Small intestine (tissue), 7 donors: ENCODE measurements around the gene NKD2. TPM values are rescaled to one million over a fixed set of nuclear protein-coding genes. Genes with fewer than 3 reads are reported as not detected.
A peak's percentile ranks its signal among the peaks of the same experiment; 100 is the strongest.

Experiments
- DNase-seq, 2 donors: peaks; one replicate each; pipeline versions ENCODE4 v3.0.0 to v3.0.0-alpha.2; 2013
- FAIRE-seq: peaks from 2 replicates; lab custom pipeline; 2012; peaks lifted over from hg19 to GRCh38; lab: Jason Lieb, UNC
- H3K27ac ChIP-seq, 3 donors: one replicate each; pipeline ENCODE4 v1.5.1; 2013; ENCODE audit warnings: low read length in 2 of 3, mild to moderate bottlenecking in 2 of 3, control low read depth in 1 of 3, inconsistent platforms in 1 of 3, low read depth in 1 of 3, moderate library complexity in 1 of 3
- H3K27me3 ChIP-seq, 3 donors: one replicate each; pipeline ENCODE4 v1.6.1; 2013; ENCODE audit warnings: low read length in 3 of 3, inconsistent platforms in 1 of 3; ENCODE audit not compliant: control insufficient read depth in 3 of 3, insufficient read depth in 3 of 3
- H3K36me3 ChIP-seq, 3 donors: one replicate each; pipeline ENCODE4 v1.6.1; 2013; ENCODE audit warnings: low read length in 3 of 3, inconsistent platforms in 1 of 3, low read depth in 1 of 3, mild to moderate bottlenecking in 1 of 3, moderate library complexity in 1 of 3; ENCODE audit not compliant: control insufficient read depth in 3 of 3, insufficient read depth in 2 of 3
- H3K4me1 ChIP-seq, 3 donors: one replicate each; pipeline ENCODE4 v1.6.1; 2013; ENCODE audit warnings: low read length in 2 of 3, inconsistent platforms in 1 of 3, low read depth in 1 of 3, mild to moderate bottlenecking in 1 of 3, moderate library complexity in 1 of 3; ENCODE audit not compliant: control insufficient read depth in 3 of 3, insufficient read depth in 2 of 3
- H3K4me3 ChIP-seq, 3 donors: one replicate each; pipeline ENCODE4 v1.5.1; 2013; ENCODE audit warnings: low read length in 3 of 3, control low read depth in 1 of 3, inconsistent platforms in 1 of 3, low read depth in 1 of 3, mild to moderate bottlenecking in 1 of 3, moderate library complexity in 1 of 3
- H3K9me3 ChIP-seq, 2 donors: one replicate each; pipeline ENCODE4 v1.6.1; 2013; ENCODE audit warnings: low read depth in 1 of 2, low read length in 1 of 2; ENCODE audit not compliant: control insufficient read depth in 2 of 2, insufficient read depth in 1 of 2
- WGBS, 3 donors: extraction: QIAGEN DNeasy Blood & Tissue Kit; methylation state at CpG; one replicate each; pipeline ENCODE4 v1.1.7; 2013; 5-methylcytosine and 5-hydroxymethylcytosine counted together
- polyA plus RNA-seq, 4 donors: library from polyadenylated mRNA; stranded (reverse) in 3 of 4; unstranded in 1 of 4; fragments of 200-250 nt in 3 of 4; fragments of 120-200 nt in 1 of 4; gene quantifications; one replicate each; pipeline versions ENCODE4 v1.2.1 to v1.2.3, GENCODE V29; 2013
- donor health status: healthy with polysubstance abuse.
- donor health status: control.
- donor health status: control.
- donor health status: Bipolar disorder and iron deficiency.
- donor health status: healthy.

NKD2 gene
- polyA plus RNA-seq, 4 donors = 0.22 to 11.9 (median 2.2) TPM

DNA sequence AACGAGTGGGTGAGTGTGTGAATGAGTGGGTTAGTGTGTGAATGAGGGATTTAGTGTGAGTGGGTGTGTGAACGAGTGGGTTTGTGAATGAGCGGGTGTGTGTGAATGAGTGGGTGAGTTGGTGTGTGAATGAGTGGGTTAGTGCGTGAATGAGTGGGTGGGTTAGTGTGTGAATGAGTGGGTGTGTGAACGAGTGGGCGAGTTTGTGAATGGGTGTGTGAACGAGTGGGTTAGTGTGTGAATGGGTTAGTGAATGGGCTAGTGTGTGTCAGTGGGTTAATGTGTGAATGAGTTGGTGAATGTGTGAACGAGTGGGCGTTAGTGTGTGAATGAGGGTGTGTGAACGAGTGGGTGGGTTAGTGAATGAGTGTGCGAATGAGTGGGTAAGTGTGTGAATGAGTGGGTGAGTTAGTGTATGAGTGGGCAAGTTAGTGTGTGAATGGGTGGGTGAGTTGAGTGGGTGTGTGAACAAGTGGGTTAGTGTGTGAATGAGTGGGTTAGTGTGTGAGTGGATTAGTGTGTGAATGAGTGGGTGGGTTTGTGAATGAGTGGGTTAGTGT is 39.6 kb downstream of the NKD2 start:
- H3K4me3 ChIP-seq = no peak overlapping the region
- H3K4me1 ChIP-seq = no peaks in the 10 kb centered on the region
- H3K9me3 ChIP-seq = no peaks in the 10 kb centered on the region
- 85 to 87% (median 85%) methylated on average over 11 of the region's 11 CpGs for WGBS, 3 donors
- DNase-seq = no peak
- H3K27ac ChIP-seq = no peak overlapping the region
- peaks cover 0 to 40% (median 7%) of the 10 kb centered on the region in 3 donors for H3K36me3 ChIP-seq
- H3K27me3 ChIP-seq = no peaks in the 10 kb centered on the region
- no peak for FAIRE-seq

DNA sequence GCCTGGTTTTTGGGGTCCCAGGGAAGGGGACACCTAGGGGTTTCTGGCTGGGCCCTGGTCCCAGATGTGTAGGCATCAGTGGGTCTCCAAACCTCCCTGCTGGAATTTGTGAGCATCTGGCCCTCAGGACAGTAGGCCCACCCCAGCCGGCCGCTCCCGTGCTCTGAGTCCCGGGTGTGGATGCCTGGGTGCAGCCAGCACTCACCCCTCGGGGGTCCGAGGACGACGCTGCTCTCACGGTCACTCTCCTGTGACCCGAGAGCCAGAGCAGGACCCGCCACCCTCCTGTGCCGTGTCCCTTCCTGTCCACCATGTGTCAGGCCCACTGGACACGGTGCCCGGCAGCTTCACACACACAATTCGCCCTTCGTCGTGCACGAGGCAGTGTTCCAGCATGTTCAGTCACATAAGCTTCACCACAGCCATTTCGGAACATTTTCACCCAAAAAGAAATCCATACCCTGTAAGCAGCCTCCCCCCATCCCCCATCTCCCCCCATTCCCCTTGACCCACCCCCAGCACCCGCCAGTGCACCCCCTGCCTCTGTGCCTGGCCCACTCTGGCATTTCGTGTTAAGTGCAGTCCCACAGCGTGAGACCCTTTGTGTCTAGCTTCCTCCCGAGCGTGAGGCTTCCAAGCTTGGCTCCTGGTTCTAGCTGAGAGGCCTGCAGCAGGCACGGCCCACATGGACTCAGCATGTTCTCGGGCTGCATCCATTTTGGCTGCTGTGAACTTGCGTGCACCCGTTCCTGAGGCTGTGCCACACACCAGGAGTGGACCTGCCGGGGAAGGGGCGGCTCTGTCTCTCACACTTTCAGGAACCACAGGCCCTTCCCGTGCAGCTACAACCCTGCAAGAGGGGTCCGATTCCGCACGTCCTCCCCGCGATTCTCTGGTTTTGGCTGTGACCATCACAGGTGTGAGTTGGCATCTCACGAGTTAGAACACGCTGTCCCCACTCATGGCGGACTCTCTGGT is 40.5 kb downstream of the NKD2 start:
- FAIRE-seq (no peak), DNase-seq (no peak)
- Histone ChIP-seq H3K27me3 (no peaks in the 10 kb centered on the region), H3K36me3 (peaks cover 3 to 49% (median 16%) of the 10 kb centered on the region in 3 donors), H3K4me1 (no peaks in the 10 kb centered on the region), H3K27ac (no peak overlapping the region), H3K4me3 (no peak overlapping the region), H3K9me3 (no peaks in the 10 kb centered on the region)
- 80 to 84% (median 84%) methylated on average over 35 to 39 of the region's 39 CpGs for WGBS, 3 donors

DNA sequence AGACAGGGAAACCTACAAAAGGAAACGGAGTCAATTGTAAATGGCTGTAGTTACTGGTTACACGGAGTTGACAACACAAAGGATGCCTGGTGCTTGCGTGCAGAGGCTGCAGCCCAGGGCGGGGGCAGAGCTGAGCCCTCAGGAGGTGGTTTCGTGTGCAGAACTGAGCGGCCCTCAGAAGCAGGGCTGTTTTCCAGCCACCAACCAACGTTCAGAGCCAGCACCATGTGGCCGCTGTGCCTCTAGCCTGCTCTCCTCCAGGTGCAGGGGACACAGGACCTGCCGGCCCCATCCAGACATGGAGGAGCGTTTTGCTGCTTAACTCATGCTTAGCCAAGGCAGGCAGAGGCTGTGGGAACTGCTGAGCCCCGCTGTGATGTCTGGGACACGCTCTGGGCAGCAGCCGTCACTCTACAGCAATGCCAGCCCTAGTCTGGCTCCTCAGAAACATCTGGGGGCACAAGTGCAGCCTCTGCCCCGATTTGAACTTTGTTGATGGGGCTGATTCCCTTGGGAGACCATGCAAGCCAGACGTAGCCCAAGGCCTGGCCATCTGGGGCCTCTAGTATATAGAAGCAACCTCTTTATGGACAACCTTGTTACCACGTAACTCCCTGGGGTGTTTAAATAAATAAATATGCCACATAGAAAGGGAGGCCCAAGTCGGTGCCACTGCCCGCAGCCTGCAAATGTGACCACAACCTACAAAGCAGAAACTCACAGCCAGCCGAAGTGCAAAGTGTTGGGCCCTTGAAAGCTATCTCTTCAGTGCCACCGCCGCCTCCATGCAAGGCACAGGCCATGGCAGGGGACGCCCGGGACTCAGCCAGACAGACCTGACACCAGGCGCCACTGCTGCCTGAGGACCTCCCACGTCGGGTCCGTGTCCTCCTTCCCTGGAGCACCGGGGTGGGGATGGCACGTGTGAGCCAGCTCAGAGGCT is 42.1 kb downstream of the NKD2 start:
- no peak for FAIRE-seq
- no peak overlapping the region for H3K27ac ChIP-seq
- no peaks in the 10 kb centered on the region for H3K9me3 ChIP-seq
- no peaks in the 10 kb centered on the region for H3K27me3 ChIP-seq
- DNase-seq = no peak
- peaks cover 10 to 64% (median 16%) of the 10 kb centered on the region in 3 donors for H3K36me3 ChIP-seq
- no peaks in the 10 kb centered on the region for H3K4me1 ChIP-seq
- WGBS, 3 donors = 81 to 82% (median 82%) methylated on average over 28 to 29 of the region's 29 CpGs
- no peak overlapping the region for H3K4me3 ChIP-seq

DNA sequence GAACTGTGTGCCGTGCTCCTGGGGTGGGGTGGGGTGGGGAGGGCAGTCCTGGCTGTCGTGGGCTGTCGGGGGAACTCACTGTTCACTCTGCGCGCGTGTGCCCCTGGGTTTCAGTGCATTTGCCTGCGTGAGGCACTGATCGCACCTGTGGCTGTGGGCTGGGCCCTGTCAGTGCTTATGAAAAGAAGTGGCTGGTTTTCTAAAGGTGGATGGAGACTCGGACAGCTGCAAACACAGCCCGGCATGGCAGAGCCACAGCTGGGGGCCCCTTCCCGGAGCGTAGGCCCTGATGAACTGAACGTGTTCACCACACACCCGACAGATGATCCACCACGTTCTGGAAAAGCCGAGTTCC is 42.7 kb downstream of the NKD2 start:
- FAIRE-seq = no peak

DNA sequence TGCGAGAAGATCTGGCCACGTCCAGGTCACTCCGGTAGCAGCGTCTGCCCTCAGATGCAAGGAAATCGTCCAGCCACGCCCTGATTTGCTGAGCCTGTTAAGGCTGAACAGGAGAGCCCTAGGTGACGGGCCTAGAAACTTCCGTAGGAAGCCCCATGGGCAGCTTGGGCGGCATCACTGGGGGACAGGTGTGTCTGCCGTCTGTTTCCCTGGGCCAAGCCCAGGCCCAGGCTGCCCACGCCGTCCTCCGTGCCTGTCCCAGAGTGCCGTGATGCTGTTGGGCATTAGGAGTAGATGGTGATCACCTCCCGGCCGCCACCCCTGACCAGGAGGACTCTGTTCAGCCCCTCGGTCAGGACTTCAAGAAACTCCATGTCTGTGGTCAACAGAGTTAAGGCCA is 43.5 kb downstream of the NKD2 start:
- H3K36me3 ChIP-seq = peaks cover 16 to 78% (median 27%) of the 10 kb centered on the region in 3 donors
- DNase-seq (no peak), FAIRE-seq (no peak)
- H3K4me1 ChIP-seq = no peaks in the 10 kb centered on the region
- no peak overlapping the region for H3K27ac ChIP-seq
- WGBS, 3 donors = 85 to 91% (median 89%) methylated on average over 17 of the region's 17 CpGs
- no peak overlapping the region for H3K4me3 ChIP-seq
- H3K9me3 ChIP-seq = no peaks in the 10 kb centered on the region
- no peaks in the 10 kb centered on the region for H3K27me3 ChIP-seq

More for the DNA sequence above, 42.7 kb downstream of the NKD2 start:
- H3K4me1 ChIP-seq = no peaks in the 10 kb centered on the region
- no peaks in the 10 kb centered on the region for H3K9me3 ChIP-seq
- 85 to 89% (median 87%) methylated on average over 16 of the region's 16 CpGs for WGBS, 3 donors
- no peak overlapping the region for H3K4me3 ChIP-seq
- peaks cover 10 to 71% (median 21%) of the 10 kb centered on the region in 3 donors for H3K36me3 ChIP-seq
- no peaks in the 10 kb centered on the region for H3K27me3 ChIP-seq
- no peak for DNase-seq
- no peak overlapping the region for H3K27ac ChIP-seq

DNA sequence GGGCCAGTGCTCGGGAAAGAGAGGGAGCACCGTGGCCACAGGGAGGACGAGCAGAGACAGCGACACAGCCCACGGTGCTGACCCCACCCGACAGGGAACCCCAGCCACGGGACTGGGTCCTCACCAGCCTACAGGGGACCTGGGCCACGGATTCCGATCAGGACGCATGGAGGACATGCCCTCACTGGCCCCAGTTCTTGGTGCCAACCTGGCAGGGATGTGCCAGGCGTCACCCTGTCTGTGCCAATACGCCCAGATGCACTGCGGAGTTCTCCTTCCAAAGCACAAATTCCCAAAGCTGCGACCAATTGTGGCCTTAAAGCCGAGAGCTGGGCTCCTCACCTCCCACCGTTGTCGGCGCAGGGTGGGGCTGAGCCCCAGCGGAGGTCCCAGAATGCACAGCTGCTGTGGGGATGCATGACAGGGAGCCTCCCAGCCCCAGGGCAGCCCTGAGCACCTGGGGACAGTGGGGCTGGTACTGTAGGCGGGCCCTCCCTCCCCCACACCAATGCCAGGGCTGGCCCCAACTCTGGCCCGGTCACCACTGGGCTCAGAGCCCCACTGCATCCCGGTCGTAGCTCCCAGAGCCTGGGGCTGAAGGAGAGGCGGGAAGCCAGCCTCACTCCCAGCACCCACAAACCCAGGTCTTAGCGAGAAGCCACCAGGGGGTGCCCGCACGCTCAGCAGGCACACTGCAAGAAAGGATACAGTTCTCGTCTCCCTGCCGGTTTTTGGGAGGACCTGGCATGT is 44.2 kb downstream of the NKD2 start:
- FAIRE-seq (no peak), DNase-seq (no peak)
- H3K4me1 ChIP-seq = no peaks in the 10 kb centered on the region
- H3K27me3 ChIP-seq = no peaks in the 10 kb centered on the region
- 88 to 91% (median 90%) methylated on average over 28 to 29 of the region's 29 CpGs for WGBS, 3 donors
- no peaks in the 10 kb centered on the region for H3K9me3 ChIP-seq
- no peak overlapping the region for H3K4me3 ChIP-seq
- H3K36me3 ChIP-seq = peaks cover 23 to 86% (median 31%) of the 10 kb centered on the region in 3 donors
- H3K27ac ChIP-seq = no peak overlapping the region

DNA sequence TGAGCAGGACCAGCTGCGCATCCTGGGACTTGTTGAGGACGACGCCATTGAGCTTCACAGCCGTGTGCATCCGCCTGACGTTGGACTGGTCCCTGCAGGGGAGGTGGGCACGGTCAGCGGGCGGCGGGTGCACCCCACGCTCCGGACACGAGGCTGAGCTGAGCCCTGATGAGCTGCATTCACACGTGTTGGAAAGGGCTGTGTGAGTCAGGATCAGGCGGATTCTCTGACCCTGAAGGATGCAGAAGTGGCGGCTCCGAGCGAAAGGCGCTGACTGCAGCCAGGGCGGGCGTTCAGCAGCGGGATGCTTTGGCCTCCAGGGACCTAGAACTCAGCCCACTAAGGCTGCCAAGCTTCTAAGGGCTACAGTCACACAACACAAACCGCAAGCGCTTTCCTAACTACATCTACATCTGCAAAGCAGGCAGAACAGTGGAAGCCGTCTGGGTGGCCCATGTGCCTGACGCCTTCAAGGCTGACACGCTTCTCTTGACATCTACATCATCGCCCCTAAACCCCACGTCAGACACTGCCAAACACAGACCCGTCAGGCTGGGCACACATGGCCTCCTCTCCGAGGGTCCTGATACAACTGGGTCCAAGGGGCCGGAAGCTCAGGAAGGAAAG is 44.9 kb downstream of the NKD2 start:
- 82 to 91% (median 89%) methylated on average over 32 of the region's 32 CpGs for WGBS, 3 donors
- Histone ChIP-seq H3K27ac (peak overlapping the region in 1 of 3 donors; percentile 13), H3K4me1 (no peaks in the 10 kb centered on the region), H3K9me3 (no peaks in the 10 kb centered on the region), H3K4me3 (no peak overlapping the region), H3K36me3 (peaks cover 24 to 93% (median 37%) of the 10 kb centered on the region in 3 donors), H3K27me3 (no peaks in the 10 kb centered on the region)
- FAIRE-seq (no peak), DNase-seq (no peak)
